ENCODE measurements around the gene MARCHF3. TPM values are rescaled to one million over a fixed set of nuclear protein-coding genes. Genes with fewer than 3 reads are reported as not detected.

Gene MARCHF3
- total RNA-seq, 1 experiment from 2014 or later, result 0.61 TPM

GRCh38 chr5:126920291-126920690 lies 110.1 kb downstream of the MARCHF3 start:
- no TSS peak for BruUV-seq (replicated peaks)
- Histone ChIP-seq H3K4me3 (ENCODE audit: low read depth, low read length) (no peak overlapping the region), H3K4me1 (no peaks in the 10 kb centered on the region), H3K36me3 (ENCODE audit: control insufficient read depth, insufficient read depth, low read length) (no peaks in the 10 kb centered on the region), H3K27me3 (replicated peaks; ENCODE audit: control insufficient read depth, insufficient read depth, low read length) (no peaks in the 10 kb centered on the region), H3K9me3 (no peaks in the 10 kb centered on the region)
- H3K27ac Mint-ChIP-seq (ENCODE audit: unreplicated experiment), result no peak overlapping the region
- no peaks in the 10 kb centered on the region for H3K36me3 Mint-ChIP-seq (ENCODE audit: insufficient read depth, unreplicated experiment)
- intact Hi-C loops (cut with micrococcal nuclease; ENCODE audit: unreplicated experiment), result no loop called here
- no peaks in the 10 kb centered on the region for H3K9me3 Mint-ChIP-seq (ENCODE audit: unreplicated experiment)
- ChIA-PET POLR2A (no interaction called here), CTCF (no interaction called here)
- no peaks in the 10 kb centered on the region for H3K4me1 Mint-ChIP-seq (ENCODE audit: low read depth, unreplicated experiment)
- DNase-seq, result no peak
- no peak for TF ChIP-seq CTCF (IDR thresholded peaks at IDR 0.05; ENCODE audit: insufficient read depth in 1 of 2, low read depth in 1 of 2, low read length in 1 of 2, severe bottlenecking in 1 of 2, unreplicated experiment in 1 of 2)
- H3K4me3 Mint-ChIP-seq (ENCODE audit: unreplicated experiment), result no peak overlapping the region
- no peaks in the 10 kb centered on the region for H3K27me3 Mint-ChIP-seq (ENCODE audit: insufficient read depth, unreplicated experiment)

- no peaks in the 10 kb centered on the region for H3K27me3 Mint-ChIP-seq (ENCODE audit: insufficient read depth, unreplicated experiment)
Observed at GRCh38 chr5:126919566-126919965, 110.8 kb downstream of the MARCHF3 start.

GRCh38 chr5:126918615-126918957 lies 111.8 kb downstream of the MARCHF3 start:
- no peaks in the 10 kb centered on the region for H3K27me3 Mint-ChIP-seq (ENCODE audit: insufficient read depth, unreplicated experiment)
- no peaks in the 10 kb centered on the region for H3K9me3 Mint-ChIP-seq (ENCODE audit: unreplicated experiment)
- H3K27me3 ChIP-seq (replicated peaks; ENCODE audit: control insufficient read depth, insufficient read depth, low read length), result no peaks in the 10 kb centered on the region
- BruUV-seq (replicated peaks), result no TSS peak
- H3K36me3 Mint-ChIP-seq (ENCODE audit: insufficient read depth, unreplicated experiment), result no peaks in the 10 kb centered on the region
- no peak overlapping the region for H3K4me3 Mint-ChIP-seq (ENCODE audit: unreplicated experiment)
- no peaks in the 10 kb centered on the region for H3K4me1 Mint-ChIP-seq (ENCODE audit: low read depth, unreplicated experiment)
- intact Hi-C loops (cut with micrococcal nuclease; ENCODE audit: unreplicated experiment), result no loop called here
- no peak for DNase-seq
- no peak overlapping the region for H3K27ac Mint-ChIP-seq (ENCODE audit: unreplicated experiment)
- ChIA-PET POLR2A (no interaction called here), CTCF (no interaction called here)
- no peak for TF ChIP-seq CTCF (IDR thresholded peaks at IDR 0.05; ENCODE audit: insufficient read depth in 1 of 2, low read depth in 1 of 2, low read length in 1 of 2, severe bottlenecking in 1 of 2, unreplicated experiment in 1 of 2)
- H3K9me3 ChIP-seq, result no peaks in the 10 kb centered on the region
- no peaks in the 10 kb centered on the region for H3K36me3 ChIP-seq (ENCODE audit: control insufficient read depth, insufficient read depth, low read length)
- H3K4me1 ChIP-seq, result no peaks in the 10 kb centered on the region
- H3K4me3 ChIP-seq (ENCODE audit: low read depth, low read length), result no peak overlapping the region

More at GRCh38 chr5:126919566-126919965, 110.8 kb downstream of the MARCHF3 start:
- CTCF ChIA-PET, result no interaction called here
- DNase-seq, result no peak
- BruUV-seq (replicated peaks), result no TSS peak
- no peak overlapping the region for H3K27ac Mint-ChIP-seq (ENCODE audit: unreplicated experiment)
- H3K27me3 ChIP-seq (replicated peaks; ENCODE audit: control insufficient read depth, insufficient read depth, low read length), result no peaks in the 10 kb centered on the region
- H3K9me3 Mint-ChIP-seq (ENCODE audit: unreplicated experiment), result no peaks in the 10 kb centered on the region
- H3K4me3 ChIP-seq (ENCODE audit: low read depth, low read length), result no peak overlapping the region
- POLR2A ChIA-PET, result no interaction called here
- intact Hi-C loops (cut with micrococcal nuclease; ENCODE audit: unreplicated experiment), result no loop called here
- no peak overlapping the region for H3K4me3 Mint-ChIP-seq (ENCODE audit: unreplicated experiment)
- no peaks in the 10 kb centered on the region for H3K4me1 Mint-ChIP-seq (ENCODE audit: low read depth, unreplicated experiment)
- TF ChIP-seq CTCF (IDR thresholded peaks at IDR 0.05; ENCODE audit: insufficient read depth in 1 of 2, low read depth in 1 of 2, low read length in 1 of 2, severe bottlenecking in 1 of 2, unreplicated experiment in 1 of 2), result no peak
- no peaks in the 10 kb centered on the region for H3K9me3 ChIP-seq
- H3K4me1 ChIP-seq, result no peaks in the 10 kb centered on the region
- no peaks in the 10 kb centered on the region for H3K36me3 ChIP-seq (ENCODE audit: control insufficient read depth, insufficient read depth, low read length)
- no peaks in the 10 kb centered on the region for H3K36me3 Mint-ChIP-seq (ENCODE audit: insufficient read depth, unreplicated experiment)
